Chondrocyte (in vitro differentiated cells): ENCODE results near the gene COL8A1. TPM values are rescaled to one million over a fixed set of nuclear protein-coding genes. Genes with fewer than 3 reads are reported as not detected.

Experiments
- DNase-seq: peaks from one replicate; pipeline ENCODE4 v3.0.0; 2021; ENCODE audit warnings: mixed read lengths, low spot score
- H3K27ac Mint-ChIP-seq: one replicate; pipeline ENCODE4 v1.8.0; 2021; ENCODE audit warnings: mild to moderate bottlenecking, moderate library complexity, mixed read lengths; ENCODE audit not compliant: unreplicated experiment
- H3K27me3 Mint-ChIP-seq: 2 replicates; pipeline ENCODE4 v1.8.0; 2021; ENCODE audit warnings: low read depth, mixed read lengths
- H3K36me3 Mint-ChIP-seq: 2 replicates; pipeline ENCODE4 v1.8.0; 2021; ENCODE audit warnings: low read depth, mixed read lengths
- H3K4me1 Mint-ChIP-seq: 2 replicates; pipeline ENCODE4 v1.8.0; 2021; ENCODE audit warnings: low read depth, mild to moderate bottlenecking, mixed read lengths
- H3K4me3 Mint-ChIP-seq: one replicate; pipeline ENCODE4 v1.8.0; 2021; ENCODE audit warnings: mild to moderate bottlenecking, moderate library complexity, mixed read lengths; ENCODE audit not compliant: unreplicated experiment
- H3K9me3 Mint-ChIP-seq: 2 replicates; pipeline ENCODE4 v1.8.0; 2021; ENCODE audit warnings: low read depth, mixed read lengths
- total RNA-seq: library from RNA; stranded (reverse); gene quantifications from 3 replicates; pipeline ENCODE4 v1.2.1, GENCODE V29; 2021
- TF ChIP-seq, protein P1 (sequence below): fragments of 200-600 bp; sonication (generic); IDR thresholded peaks from 2 replicates; pipeline ENCODE4 v1.5.0; 2021; ENCODE audit warnings: antibody characterized with exemption, mild to moderate bottlenecking, moderate library complexity

The COL8A1 gene
- total RNA-seq, 1 donor from 2014 or later = 2,343 TPM

GRCh38 chr3:99702953-99703943 is 64.9 kb downstream of the COL8A1 start:
- no peak overlapping the region for H3K4me3 Mint-ChIP-seq
- H3K27ac Mint-ChIP-seq = peak overlapping the region; percentile 76
- TF ChIP-seq, protein P1, sequence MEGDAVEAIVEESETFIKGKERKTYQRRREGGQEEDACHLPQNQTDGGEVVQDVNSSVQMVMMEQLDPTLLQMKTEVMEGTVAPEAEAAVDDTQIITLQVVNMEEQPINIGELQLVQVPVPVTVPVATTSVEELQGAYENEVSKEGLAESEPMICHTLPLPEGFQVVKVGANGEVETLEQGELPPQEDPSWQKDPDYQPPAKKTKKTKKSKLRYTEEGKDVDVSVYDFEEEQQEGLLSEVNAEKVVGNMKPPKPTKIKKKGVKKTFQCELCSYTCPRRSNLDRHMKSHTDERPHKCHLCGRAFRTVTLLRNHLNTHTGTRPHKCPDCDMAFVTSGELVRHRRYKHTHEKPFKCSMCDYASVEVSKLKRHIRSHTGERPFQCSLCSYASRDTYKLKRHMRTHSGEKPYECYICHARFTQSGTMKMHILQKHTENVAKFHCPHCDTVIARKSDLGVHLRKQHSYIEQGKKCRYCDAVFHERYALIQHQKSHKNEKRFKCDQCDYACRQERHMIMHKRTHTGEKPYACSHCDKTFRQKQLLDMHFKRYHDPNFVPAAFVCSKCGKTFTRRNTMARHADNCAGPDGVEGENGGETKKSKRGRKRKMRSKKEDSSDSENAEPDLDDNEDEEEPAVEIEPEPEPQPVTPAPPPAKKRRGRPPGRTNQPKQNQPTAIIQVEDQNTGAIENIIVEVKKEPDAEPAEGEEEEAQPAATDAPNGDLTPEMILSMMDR = no peak
- H3K9me3 Mint-ChIP-seq = no peaks in the 10 kb centered on the region
- peaks cover 91% of the 10 kb centered on the region for H3K4me1 Mint-ChIP-seq
- no peak for DNase-seq
- H3K36me3 Mint-ChIP-seq = peaks cover 71% of the 10 kb centered on the region
- H3K27me3 Mint-ChIP-seq = no peaks in the 10 kb centered on the region

DNA sequence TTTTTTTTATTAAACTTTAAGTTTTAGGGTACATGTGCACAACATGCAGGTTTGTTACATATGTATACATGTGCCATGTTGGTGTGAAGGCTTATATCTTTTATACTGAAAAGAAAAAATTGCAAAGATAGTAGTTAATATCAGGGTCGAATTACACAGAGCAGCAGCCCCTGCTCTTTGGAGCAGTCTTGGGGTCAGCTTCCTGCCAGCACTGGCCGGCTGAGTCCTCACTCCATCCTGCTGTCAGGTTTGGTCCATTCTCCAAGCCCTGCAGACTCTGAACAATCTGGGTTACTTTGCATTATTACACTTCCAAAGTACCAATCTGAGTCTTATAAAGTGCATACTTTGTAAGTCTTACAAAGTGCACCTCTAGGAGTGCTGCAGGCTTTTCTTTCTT is 66.0 kb downstream of the COL8A1 start:
- no peak for DNase-seq
- H3K27me3 Mint-ChIP-seq = no peaks in the 10 kb centered on the region
- TF ChIP-seq, protein P1 = peak; percentile 24
- H3K9me3 Mint-ChIP-seq = no peaks in the 10 kb centered on the region
- H3K36me3 Mint-ChIP-seq = peaks cover 70% of the 10 kb centered on the region
- no peak overlapping the region for H3K4me3 Mint-ChIP-seq
- H3K4me1 Mint-ChIP-seq = peaks cover 91% of the 10 kb centered on the region
- H3K27ac Mint-ChIP-seq = peak overlapping the region; percentile 62

DNA sequence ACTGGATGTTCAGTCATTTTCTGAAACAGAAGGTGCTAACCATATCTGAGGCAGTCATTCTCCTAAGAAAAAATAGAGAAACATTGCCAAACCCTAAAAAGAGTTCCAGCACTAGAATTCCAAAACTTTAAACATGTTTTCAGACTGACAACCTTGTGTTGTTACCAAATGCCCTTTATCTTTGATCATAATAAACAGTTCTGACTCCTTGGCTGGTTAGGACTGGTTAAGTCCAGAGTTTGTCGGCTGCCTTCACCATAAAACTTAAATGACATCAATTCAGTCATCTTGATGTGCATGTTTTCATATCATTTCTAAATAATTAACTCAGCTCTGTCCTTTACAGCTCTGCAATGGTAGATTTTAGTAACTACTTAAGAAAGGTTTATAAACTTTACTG is 68.0 kb downstream of the COL8A1 start:
- TF ChIP-seq, protein P1 = no peak
- no peaks in the 10 kb centered on the region for H3K27me3 Mint-ChIP-seq
- H3K9me3 Mint-ChIP-seq = no peaks in the 10 kb centered on the region
- no peak for DNase-seq
- peaks cover 62% of the 10 kb centered on the region for H3K36me3 Mint-ChIP-seq
- no peak overlapping the region for H3K4me3 Mint-ChIP-seq
- H3K27ac Mint-ChIP-seq = peak overlapping the region; percentile 84
- peaks cover 86% of the 10 kb centered on the region for H3K4me1 Mint-ChIP-seq

- Mint-ChIP-seq H3K27me3 (no peaks in the 10 kb centered on the region), H3K4me1 (peaks cover 82% of the 10 kb centered on the region), H3K9me3 (no peaks in the 10 kb centered on the region), H3K27ac (peak overlapping the region; percentile 89), H3K36me3 (peaks cover 58% of the 10 kb centered on the region), H3K4me3 (no peak overlapping the region)
- no peak for DNase-seq
- TF ChIP-seq, protein P1 = no peak
Observed at GRCh38 chr3:99708207-99708745, 69.9 kb downstream of the COL8A1 start.

DNA sequence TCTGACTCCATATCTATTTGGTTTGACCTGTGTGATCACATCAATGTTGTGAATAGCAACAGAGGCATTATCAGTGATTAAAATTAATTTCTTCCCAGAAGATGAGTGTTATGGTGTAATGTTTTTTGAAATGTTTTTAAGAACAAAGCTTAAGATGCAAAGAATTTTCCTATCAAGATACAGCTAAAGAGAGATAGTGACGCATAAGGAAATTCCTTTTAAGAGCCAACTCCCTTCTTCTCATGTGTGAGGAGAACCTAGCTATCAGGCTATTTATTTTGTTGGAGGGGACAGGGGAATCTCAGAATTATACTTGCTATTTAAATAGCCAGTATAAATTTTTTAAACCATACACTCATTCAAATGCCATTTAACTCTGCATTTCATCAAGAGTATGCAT is 71.3 kb downstream of the COL8A1 start:
- H3K4me3 Mint-ChIP-seq = no peak overlapping the region
- peak overlapping the region; percentile 89 for H3K27ac Mint-ChIP-seq
- H3K4me1 Mint-ChIP-seq = peaks cover 87% of the 10 kb centered on the region
- peaks cover 59% of the 10 kb centered on the region for H3K36me3 Mint-ChIP-seq
- no peaks in the 10 kb centered on the region for H3K9me3 Mint-ChIP-seq
- H3K27me3 Mint-ChIP-seq = no peaks in the 10 kb centered on the region
- TF ChIP-seq, protein P1 = no peak
- DNase-seq = no peak
